ENCODE results near the gene POTEF. TPM values are rescaled to one million over a fixed set of nuclear protein-coding genes. Genes with fewer than 3 reads are reported as not detected.
"Not testable (repeated sequence)": the region's sequence is repeated elsewhere in the genome, so short reads cannot be mapped to it uniquely, and the experiment has no call there.

Gene POTEF
- polyA plus RNA-seq, 2 of the 4 experiments (the other 2 are of a cell fraction): 0.06 TPM; not detected in 1

DNA sequence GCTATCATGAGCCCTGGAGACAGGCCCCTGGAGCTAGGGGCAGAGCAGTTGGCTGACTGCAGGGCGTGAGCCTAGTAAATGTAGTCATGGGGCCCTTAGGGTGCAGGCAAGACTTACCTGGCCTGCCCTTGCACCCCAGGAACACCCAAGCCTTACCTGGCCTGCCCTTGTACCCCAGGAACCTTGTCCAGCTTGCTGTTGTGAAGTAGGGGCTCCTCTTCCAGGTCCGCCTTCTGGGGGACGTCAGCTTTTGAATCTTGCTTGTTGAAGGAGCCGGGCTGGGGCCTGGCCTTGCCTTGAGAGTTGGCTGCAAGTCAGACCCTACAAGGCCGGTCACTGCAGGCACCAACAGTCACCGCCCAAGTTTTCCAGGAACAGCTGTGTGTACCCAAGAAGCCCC lies 12.0 kb upstream of the POTEF start:
- CTCF ChIA-PET; ATAC-seq; POLR2A ChIA-PET; H3K4me2 ChIP-seq; H3K4me3 ChIP-seq; H3K4me1 ChIP-seq; H3K27ac ChIP-seq; FAIRE-seq; DNase-seq (ENCODE audit: low read depth in 1 of 2, low spot score in 1 of 2); H3K9me3 ChIP-seq: not testable (repeated sequence)
- WGBS (ENCODE audit: missing lambda C conversion rate): 83% methylated on average over 2 of the region's 6 CpGs

DNA sequence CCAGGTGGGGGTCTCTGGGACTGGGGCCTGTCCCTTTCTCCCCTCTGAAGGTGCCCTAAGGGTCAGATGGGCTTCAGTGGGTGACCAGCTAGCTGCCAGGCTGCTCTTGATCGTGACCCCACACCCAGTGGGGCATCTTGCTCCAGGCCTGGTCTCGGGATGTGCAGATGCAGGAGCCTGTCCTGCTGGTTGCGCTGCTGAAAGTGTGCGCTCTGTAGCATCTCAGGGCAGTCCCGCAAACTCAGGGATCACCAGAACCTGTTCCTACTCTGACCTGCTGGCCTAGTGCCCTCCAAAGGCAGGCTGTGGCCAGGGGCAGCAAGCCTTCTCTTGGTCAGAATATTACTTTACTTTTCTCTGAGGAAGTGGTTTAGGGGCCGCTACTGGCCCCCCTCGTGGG lies 11.5 kb upstream of the POTEF start:
- DNase-seq (ENCODE audit: low read depth in 1 of 2, low spot score in 1 of 2); FAIRE-seq: not testable (repeated sequence)

DNA sequence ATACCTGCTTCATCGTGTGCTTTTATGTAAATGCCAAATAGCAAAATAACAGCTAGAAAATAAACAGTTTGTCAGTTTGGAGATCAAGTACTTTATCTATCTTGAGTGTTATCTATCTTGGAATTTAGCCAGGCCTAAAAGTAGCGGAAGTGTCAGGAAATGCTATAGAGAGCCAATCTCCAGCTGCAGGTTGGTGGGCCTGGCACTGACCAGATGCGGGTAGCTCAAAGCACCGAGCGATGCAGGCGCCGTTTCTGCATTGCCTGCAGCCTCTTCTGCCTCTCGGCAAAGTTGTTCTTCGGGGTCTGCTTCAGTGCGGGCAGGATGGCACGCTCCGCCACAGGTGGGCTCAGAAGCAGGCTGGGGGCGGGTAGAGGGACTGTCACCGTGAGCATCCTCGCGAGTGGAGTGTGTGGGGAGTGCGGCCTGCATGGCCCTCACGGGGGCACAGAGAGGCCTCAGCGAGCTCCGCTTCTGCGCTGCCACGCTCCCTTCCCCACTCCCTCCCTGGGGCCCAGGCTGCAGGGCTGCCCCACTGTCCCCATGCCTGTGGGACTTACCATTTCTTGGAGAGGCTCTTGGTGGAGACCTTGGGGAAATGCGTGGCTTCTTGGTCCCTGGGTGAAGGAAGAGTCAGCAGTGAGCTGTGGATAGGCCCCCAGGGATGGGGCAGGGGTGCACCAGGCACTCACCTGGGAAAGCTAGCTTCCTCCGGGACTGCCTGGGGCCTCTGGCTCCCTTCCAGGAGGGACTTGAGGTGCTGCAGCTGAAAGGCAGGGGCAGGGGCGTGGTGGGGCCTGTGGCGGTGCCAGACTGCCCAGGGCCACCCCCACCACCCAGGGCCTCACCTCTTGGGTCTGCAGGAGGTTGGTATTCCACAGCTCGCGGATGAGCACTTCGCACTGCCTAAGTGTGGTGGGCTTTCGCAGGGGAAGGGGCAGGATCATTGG lies 10.6 kb upstream of the POTEF start:
- POLR2A ChIA-PET; ATAC-seq; CTCF ChIA-PET; FAIRE-seq; H3K4me1 ChIP-seq; DNase-seq (ENCODE audit: low read depth in 1 of 2, low spot score in 1 of 2); H3K27ac ChIP-seq; H3K9me3 ChIP-seq; H3K4me2 ChIP-seq; H3K4me3 ChIP-seq: not testable (repeated sequence)
- 89% methylated on average over 22 of the region's 30 CpGs for WGBS (ENCODE audit: missing lambda C conversion rate)

More for the DNA sequence above, 11.5 kb upstream of the POTEF start:
- POLR2A ChIA-PET, H3K27ac ChIP-seq, H3K4me3 ChIP-seq, H3K9me3 ChIP-seq, CTCF ChIA-PET, H3K4me2 ChIP-seq, ATAC-seq, H3K4me1 ChIP-seq: not testable (repeated sequence)
- WGBS (ENCODE audit: missing lambda C conversion rate): no CpG with 5 or more reads among the region's 7 CpGs

DNA sequence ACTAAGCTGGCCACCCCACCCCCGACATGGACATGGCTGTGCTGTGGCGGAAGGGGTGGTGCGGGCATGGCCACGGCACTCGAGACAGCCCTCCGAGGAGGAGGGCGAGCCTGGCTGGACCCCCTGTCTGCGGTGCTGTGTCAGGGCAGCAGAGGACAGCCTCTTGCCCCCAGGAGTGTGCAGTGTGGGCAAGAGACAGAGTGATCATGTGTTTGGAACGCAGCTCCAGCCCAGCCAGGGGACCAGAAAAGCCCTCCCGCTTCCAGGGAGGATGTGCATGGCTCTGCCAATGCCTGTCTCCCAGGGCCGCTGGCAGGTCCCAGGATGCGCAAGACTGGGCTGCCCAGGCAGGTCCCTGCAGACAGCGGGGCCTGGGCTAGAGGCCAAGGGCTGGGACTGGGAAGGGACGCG lies 9.8 kb upstream of the POTEF start:
- H3K27ac ChIP-seq; H3K4me1 ChIP-seq; H3K4me3 ChIP-seq; ATAC-seq; DNase-seq (ENCODE audit: low read depth in 1 of 2, low spot score in 1 of 2); CTCF ChIA-PET; H3K4me2 ChIP-seq; H3K9me3 ChIP-seq; FAIRE-seq; POLR2A ChIA-PET: not testable (repeated sequence)
- 78% methylated on average over 7 of the region's 15 CpGs for WGBS (ENCODE audit: missing lambda C conversion rate)

DNA sequence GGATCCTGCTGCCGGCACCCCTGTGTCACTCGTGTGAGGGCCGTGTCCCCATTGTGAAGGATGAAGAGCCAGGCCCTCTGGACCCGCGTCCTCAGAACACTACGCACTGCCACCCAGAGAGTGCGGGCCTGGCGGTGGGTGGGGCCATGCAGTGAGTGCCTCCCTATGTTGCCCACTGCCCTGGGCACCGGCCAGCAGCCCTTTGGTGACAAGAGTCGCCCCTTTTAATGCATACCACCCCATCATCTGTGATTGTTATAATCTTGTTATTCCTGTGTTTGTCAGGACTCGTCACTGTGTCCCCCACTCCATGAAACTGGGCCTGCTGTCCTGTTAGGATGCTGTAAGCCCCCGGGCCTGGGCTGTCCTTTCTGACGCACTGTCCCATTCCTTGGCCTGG lies 9.3 kb upstream of the POTEF start:
- DNase-seq (ENCODE audit: low read depth in 1 of 2, low spot score in 1 of 2); FAIRE-seq; CTCF ChIA-PET; H3K9me3 ChIP-seq; H3K4me2 ChIP-seq; H3K4me1 ChIP-seq; H3K27ac ChIP-seq; H3K4me3 ChIP-seq; POLR2A ChIA-PET; ATAC-seq: not testable (repeated sequence)
- 70% methylated on average over 3 of the region's 13 CpGs for WGBS (ENCODE audit: missing lambda C conversion rate)

DNA sequence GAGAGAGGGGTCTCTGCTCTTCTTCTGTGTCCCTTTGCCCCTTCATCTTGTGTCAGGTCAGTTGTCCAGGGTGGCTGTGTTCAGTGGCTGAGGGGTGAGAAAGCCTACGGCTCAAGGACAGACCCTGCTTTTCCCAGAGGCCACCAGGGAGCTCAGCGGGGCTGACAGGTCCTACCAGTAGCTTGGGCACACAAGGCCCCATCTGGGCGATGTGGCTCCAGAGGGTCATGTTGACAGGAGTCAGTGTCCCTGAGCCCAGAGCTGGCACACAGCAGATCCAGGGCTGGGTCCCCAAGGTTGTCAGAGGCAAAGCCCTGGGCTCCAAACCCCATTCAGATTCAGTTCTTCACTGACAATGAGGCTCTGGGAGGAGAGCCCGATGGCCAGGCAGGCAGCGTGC lies 8.1 kb upstream of the POTEF start:
- ATAC-seq; DNase-seq (ENCODE audit: low read depth in 1 of 2, low spot score in 1 of 2); H3K9me3 ChIP-seq; CTCF ChIA-PET; H3K4me1 ChIP-seq; H3K4me2 ChIP-seq; POLR2A ChIA-PET; H3K4me3 ChIP-seq; FAIRE-seq; H3K27ac ChIP-seq: not testable (repeated sequence)
- no CpG with 5 or more reads among the region's 5 CpGs for WGBS (ENCODE audit: missing lambda C conversion rate)

DNA sequence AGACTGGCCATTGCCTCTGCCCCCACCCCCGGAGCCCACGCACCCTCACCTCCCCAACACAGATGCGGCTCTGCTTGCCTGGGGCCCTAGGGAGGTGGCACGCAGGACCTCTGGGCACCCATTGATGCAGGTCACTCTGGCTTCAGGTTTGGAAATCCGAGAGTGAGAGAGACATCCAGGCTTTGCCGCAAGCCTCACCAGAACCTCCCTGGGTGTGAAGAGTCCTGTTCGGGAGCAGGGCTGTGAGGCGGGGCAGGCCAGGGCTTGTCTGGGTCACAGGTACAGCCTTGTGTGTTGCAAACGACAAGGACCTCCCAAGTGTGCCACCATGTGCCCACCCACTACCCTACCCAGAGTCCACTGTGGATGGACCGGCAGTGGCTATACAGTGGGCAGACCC lies 7.5 kb upstream of the POTEF start:
- H3K4me3 ChIP-seq; H3K9me3 ChIP-seq; H3K4me2 ChIP-seq; DNase-seq (ENCODE audit: low read depth in 1 of 2, low spot score in 1 of 2); POLR2A ChIA-PET; H3K27ac ChIP-seq; CTCF ChIA-PET; ATAC-seq; FAIRE-seq; H3K4me1 ChIP-seq: not testable (repeated sequence)
- WGBS (ENCODE audit: missing lambda C conversion rate): no CpG with 5 or more reads among the region's 10 CpGs

DNA sequence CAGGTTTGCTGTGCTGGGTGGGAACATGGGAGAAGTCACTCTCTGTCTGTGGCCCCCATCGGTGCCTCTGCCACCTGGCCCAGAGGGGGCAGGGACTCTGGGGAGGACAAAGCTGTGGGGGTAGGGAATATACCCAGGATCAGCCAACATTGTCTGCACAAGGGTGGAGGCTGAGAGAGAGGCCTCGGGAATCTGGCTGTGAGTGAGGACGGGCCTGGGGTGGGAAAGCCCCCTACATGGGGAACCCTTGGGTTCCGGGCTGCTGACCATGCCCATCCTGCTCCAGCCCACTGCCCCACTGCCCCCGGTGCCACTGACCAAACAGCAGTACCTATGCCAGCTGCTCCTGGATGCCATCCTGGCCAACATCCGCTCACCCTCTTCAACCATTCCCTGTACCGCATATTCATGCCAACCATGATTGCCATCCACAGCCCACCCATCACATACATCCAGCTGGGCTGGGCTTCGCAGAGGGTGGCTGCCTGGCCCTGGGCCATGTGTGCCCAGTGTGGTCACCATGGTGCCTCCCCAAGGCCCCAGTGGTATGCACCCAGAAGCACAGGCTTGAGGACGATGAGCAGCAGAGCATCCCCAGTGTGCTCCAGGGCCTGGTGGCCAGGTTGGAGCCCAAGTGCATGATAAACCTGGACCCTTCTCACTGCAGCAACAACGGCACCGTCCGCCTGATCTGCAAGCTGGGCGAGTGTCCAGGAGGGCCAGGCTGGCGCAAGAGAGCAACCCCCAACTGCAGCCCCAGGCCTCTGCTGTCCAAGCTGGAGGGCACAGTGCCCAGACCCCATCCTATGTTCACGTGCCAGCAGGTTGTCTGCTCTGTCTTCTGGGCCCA lies 6.9 kb upstream of the POTEF start:
- TF ChIP-seq CHD2 (IDR thresholded peaks at IDR 0.05; ENCODE audit: low read length, partially characterized antibody) (no peak), CEBPB (IDR thresholded peaks at IDR 0.05) (no peak), FOSL2 (IDR thresholded peaks at IDR 0.05) (no peak), FOSL2 (CRISPR knock-in tag; IDR thresholded peaks at IDR 0.05) (no peak), POLR2A (IDR thresholded peaks at IDR 0.05; ENCODE audit: low read length) (no peak), ZSCAN20 (CRISPR knock-in tag; IDR thresholded peaks at IDR 0.05) (no peak), MYC (IDR thresholded peaks at IDR 0.05; ENCODE audit: borderline replicate concordance, low read length) (no peak), RAD21 (conservative IDR thresholded peaks at IDR 0.05 in 1 of 2, IDR thresholded peaks at IDR 0.05 in 1 of 2) (no peak), FOXS1 (CRISPR knock-in tag; IDR thresholded peaks at IDR 0.05) (no peak)
- no peaks in the 10 kb centered on the region for H3K4me1 ChIP-seq
- H3K27ac ChIP-seq: no peak overlapping the region
- CTCF ChIA-PET: no interaction called here
- FAIRE-seq: no peak
- ATAC-seq: no peak
- WGBS (ENCODE audit: missing lambda C conversion rate): 71% methylated on average over 12 of the region's 15 CpGs
- H3K9me3 ChIP-seq: no peaks in the 10 kb centered on the region
- no peak overlapping the region for H3K4me2 ChIP-seq
- POLR2A ChIA-PET: no interaction called here
- no peak for DNase-seq (ENCODE audit: low read depth in 1 of 2, low spot score in 1 of 2)
- no peak overlapping the region for H3K4me3 ChIP-seq

DNA sequence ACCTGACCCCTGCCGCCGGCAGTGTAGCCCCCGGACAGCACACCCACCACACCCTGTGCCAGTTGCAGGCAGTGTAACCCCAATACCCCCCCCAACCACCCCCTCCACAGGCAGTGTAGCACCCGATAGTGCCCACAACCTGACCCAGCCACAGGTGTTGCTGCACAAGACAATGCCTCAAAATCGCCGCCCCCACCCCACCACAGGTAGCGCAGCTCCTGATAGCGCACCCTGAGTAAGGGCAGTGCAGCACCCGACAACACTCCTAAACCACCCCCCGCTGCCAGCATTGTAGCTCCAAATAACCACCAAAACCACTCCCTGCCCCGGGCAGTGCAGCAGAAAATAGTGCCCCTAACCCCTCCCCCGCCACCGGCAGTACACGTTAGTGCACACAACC lies 558 bp downstream of the POTEF start:
- DNase-seq (ENCODE audit: low read depth in 1 of 2, low spot score in 1 of 2); H3K4me3 ChIP-seq; H3K9me3 ChIP-seq; POLR2A ChIA-PET; H3K27ac ChIP-seq; FAIRE-seq; CTCF ChIA-PET; H3K4me1 ChIP-seq; H3K4me2 ChIP-seq: not testable (repeated sequence)
- peak; percentile 30 to 34; a peak in 4 of 6 replicates for ATAC-seq
- WGBS (ENCODE audit: missing lambda C conversion rate): 42% methylated on average over 2 of the region's 14 CpGs

Data from A549 (cell line).